GM18511 (cell line): ENCODE data around the gene FOXF1.

Experiments used
- ATAC-seq: cut with Tn5 transposase; IDR thresholded peaks from one replicate; pipeline ENCODE4 v1.9.1; 2021; ENCODE audit warnings: mild to moderate bottlenecking, moderate library complexity; ENCODE audit not compliant: unreplicated experiment

Gene FOXF1

DNA sequence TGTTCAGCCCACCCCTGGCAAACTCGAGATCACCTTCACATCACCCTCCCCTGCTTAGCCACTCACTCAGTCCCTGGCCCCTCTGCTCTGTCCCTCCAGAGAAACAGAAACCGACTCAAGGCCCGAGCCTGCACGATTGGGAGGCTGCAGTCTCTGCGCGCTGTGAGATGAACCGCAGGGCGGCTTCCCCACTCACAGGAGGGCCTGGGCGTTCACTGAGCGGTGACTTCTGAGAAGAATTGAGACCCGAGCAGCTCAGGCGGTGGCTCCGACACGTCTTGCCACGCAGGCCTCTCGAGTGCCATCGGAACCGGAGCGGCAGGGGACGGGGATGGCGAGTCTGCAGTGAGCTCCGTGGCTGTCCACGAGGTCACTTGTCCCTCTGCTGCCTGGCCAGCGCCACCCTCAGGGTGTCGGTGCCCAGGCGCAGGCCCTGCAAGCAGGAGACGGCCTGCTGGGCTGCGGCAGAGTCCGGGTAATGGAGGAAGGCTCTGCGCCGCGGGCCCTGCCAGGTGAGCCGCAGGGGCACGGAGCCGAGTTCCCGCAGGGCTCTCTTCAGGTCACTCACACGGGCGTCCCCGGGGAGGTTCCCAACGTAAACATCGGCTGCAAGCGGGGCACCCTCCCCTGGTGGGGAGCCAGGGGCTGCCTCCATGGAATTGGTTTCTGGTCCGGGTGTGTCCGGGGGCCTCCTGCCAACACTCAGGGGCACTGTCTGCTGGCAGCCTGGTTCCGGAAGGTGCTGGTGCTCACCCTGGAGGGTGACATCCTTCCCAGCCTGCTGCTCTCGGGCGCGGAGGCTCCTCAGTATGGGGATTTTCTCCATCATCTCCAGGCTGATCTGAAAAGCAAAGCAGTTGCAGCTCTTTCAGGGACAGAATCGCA lies 21.6 kb downstream of the FOXF1 start:
- no peak for ATAC-seq

DNA sequence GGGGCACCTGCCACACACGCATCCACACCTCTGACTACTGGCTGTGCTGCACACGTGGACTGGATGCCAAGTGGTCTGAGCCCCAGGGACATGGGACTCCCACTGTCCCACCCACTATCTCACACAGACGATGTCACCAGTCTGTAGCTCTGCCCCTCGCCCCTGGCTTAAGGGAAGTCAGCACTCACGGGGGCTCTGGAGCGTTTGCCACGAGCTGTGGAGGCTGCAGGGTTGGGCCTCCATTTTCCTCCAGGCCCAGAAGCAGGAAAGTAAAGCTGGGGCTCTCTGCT lies 22.1 kb downstream of the FOXF1 start:
- no peak for ATAC-seq

DNA sequence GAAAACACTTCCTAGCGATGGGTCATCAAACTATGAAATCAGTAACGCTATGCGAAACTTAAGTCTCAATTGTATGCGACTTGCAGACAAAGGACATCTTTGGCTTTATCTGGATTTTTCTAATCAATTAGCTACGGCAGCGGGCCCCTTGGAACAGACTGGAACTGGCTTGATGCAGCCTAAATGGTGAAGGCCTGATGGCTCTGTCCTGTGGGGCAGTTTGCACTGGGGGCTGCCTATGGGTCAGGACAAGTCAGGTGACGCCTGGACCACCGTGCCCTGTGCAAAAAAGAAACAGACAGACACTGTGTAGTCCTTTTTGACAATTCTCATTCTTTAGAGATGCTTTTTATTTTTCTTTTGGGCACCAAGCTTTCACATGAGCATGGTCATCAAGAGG lies 22.7 kb downstream of the FOXF1 start:
- no peak for ATAC-seq

DNA sequence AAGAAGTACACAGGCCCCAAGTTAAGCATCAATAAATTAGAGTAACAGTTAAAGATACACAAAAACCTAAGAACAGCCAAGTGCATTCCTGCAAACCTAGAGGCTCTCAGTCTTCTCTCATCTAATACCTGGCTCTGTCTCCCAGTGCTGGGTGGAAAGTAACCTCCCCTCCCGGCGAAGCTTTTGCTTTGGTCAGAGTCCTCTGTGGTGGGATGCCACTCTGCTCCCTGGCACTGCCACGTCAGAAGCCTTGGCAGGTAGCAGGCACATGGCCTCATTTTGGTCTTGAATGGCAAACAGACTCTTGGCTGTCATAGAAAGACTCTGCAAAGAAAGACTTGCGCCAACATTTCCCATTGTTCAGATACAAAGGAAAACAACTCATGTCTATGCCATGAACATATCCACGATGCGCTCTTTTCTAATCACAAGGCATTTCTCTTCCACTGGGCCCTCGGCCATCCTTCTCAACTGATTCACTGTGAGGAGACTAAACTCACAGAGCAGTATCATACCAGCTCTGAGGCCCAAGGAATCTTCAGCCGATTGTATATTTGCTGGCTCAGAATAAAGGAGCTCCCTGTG lies 23.5 kb downstream of the FOXF1 start:
- no peak for ATAC-seq

DNA sequence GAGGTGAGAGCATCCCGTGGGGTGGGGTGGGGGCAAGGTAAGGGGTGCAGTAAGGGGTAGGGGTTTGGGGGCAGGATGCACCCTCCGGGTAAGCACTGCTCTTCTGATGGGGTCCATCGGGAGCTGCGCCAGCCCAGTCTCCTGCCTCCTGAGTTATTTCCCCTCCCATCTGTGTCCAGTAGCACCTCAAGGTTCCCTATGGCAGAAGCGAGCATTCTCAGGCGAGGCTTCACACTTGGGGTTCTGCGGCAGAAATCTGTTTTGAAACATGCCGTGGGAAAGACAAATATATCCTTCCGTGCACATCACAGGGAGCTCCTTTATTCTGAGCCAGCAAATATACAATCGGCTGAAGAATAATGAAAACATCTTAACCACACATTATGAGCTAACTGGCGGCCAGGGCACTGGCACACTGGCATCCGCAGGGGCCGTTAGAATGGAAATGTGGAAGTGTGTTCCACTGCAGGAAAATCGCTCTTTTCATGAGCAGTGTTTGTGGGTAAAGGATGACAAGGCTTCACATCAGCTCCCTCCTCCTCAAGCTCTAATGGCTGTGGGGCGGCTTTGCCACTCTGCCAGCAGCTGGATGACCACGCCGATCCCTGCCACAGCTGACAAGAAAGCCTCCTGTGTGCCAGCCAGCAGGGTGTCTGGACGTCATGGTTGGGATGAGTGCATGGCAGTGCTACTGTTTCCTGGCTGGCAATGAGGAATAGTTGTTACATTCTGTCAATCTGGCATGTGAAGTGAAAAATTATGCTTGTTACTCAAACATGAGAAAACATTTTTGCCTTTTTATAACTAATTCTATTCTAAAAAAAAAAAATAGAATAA lies 24.7 kb downstream of the FOXF1 start:
- ATAC-seq: no peak

DNA sequence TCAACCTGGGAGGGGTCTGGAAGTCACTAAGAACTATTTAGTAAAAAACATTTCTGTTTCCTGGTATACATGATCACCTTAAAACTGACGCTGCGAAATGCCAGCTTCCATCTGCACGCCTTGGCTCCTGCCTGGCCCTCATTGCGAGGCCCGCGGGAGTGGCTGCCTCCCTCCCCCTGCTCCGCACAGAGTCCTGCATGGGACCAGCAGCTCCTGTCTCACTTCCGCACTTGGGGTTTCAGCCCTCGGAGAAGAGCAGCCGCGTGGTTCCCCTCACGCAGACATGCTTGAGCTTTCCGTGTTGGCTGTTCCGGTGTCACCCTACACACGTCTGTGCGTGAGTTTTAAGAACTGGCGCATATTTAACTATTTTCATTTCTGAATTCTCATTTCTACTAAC lies 26.3 kb downstream of the FOXF1 start:
- no peak for ATAC-seq

DNA sequence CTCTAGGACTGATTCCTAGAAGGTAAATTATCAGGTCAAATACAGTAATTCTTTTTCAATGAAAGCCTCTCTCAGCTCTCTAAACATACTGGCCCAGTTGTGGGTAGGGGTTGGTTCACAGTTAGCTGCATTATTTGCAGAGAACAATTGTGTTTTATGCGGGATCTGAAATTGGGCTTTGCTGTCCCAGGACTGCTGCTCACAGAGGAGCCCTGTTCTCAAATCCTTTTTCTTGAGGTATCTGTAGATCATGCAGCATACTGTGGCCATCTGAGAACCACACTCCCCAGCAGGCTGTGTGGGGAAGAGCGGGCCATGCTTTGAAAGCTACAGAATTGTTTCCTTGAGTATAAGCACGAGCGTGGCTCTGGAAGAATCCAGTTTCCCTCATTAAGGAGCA lies 27.2 kb downstream of the FOXF1 start:
- ATAC-seq: no peak

DNA sequence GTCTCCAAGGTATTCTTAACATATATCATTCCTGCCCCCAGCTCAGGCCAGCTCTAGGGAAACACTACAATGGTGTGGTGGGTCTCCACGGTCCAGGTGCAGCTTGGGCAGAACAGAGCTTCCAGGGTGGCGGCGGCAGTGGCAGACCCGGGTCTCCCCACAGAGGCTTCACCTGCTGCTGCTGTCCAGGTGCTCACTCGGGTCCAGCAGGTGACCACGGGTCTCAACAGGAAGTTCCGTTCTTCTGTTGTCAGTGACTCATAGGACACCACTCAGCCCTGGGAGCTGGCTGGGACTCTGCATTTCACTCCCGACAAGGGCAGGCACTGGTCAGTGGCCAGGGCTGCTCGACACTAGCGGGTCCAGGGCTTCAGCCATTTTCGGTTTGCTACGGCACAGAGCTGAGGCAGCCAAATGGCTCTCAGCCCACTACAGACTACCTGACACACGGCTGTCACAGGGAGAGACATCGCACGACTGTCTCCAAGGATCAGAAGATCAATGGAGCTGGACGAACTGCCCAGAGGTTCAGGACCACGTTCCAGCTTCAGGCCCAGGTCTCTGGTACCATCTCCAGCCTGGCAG lies 28.0 kb downstream of the FOXF1 start:
- no peak for ATAC-seq

DNA sequence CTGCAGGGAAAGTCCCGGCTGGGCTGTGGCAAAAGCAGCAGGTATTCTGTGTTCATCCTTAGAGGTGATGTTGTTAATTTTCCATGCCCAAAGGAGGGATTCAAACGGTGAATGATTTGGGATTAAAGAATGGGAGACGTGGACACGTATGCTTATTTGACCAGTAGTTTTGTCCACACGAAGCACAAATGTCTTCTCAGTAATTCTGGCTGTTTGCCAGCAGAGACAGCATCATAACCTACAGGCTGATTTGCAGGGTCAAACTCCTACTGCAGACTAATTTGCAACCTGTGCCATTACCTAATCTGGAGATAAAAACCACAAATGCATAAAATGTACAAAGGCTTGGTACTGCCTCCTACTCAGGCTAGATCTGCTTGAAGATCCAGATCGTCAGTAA lies 30.6 kb downstream of the FOXF1 start:
- no peak for ATAC-seq

DNA sequence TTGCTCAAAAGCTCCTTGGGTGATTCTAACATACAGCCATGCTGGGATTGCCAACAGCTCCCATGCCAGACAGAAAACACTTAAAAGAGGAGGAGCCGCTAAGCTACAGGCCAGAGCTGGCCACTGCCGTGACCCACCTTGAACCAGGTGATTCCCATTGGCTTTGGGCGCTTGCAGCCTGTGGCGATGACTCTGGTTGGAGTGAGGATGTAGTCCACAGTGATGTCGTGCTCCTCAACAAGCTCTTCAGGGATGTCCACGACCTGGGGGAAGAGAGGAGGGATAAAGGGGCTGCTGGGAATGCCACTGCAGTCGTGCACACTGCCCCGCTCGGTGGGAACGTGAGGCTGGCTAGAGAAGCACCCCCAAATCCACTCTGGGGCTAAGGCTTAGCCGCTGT lies 31.2 kb downstream of the FOXF1 start:
- no peak for ATAC-seq

DNA sequence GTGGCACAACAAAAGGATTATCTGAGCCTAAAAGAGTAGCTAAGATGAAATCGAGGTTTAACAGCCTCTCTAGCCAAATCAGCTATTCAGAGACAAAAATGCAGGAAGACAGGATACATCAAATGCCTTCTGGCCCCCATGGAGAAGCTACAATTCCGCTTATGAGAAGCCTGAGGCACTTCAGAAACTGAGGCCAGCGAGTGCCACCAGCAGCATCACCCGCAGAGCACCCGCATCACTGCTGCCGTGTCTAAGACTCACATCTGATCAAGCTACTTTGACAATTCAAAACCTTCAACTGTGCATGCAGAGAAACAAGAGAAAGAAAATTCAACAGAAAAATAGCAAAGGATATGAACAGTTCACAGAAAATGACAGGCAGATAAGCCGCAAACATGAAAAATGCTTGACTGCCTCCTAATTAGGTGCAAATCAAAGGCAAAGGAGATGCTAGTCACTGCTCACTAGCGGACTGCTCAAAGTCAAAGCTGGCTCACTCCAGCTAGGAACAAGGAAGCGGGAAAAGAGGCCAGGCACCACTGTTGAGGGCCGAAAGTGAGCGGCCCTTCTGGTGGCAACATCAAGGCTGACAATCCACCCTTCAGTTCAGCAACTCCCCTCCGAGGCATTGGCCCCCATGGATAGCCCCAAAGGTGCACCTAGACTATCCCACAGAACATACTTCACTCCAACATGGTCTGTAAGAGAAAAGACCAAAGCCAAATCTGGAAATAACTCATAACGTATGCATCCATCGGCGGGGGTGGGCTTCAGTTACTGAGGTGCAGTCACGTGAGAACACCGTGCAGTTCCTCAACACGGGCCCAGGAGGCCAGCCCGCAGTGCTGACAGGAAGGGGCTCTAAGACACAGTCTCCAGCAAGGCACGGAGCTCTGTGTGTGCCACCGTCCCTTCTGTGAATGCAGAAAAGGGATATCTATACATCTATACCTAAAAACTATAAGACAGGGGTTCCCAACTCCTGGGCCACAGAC lies 32.7 kb downstream of the FOXF1 start:
- no peak for ATAC-seq

DNA sequence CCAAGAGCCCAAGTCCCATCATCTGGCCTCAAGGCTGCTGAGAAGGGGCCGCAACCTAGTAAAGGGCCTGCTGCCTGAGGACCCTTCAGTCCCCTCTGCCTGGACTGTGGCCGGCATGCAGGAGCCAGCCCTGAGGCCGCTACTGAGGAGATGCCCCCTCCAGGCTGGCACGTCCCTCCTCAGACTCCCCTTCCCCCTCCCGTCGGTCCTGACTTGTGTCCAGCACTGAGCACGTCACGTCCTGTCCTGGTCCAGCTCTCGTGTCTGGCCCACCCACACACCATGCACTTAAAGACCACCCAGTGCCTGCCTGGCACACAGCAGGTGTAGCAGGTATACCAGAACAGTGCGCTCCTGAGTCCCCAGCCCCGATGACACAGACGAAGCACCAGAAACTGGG lies 35.2 kb downstream of the FOXF1 start:
- no peak for ATAC-seq

DNA sequence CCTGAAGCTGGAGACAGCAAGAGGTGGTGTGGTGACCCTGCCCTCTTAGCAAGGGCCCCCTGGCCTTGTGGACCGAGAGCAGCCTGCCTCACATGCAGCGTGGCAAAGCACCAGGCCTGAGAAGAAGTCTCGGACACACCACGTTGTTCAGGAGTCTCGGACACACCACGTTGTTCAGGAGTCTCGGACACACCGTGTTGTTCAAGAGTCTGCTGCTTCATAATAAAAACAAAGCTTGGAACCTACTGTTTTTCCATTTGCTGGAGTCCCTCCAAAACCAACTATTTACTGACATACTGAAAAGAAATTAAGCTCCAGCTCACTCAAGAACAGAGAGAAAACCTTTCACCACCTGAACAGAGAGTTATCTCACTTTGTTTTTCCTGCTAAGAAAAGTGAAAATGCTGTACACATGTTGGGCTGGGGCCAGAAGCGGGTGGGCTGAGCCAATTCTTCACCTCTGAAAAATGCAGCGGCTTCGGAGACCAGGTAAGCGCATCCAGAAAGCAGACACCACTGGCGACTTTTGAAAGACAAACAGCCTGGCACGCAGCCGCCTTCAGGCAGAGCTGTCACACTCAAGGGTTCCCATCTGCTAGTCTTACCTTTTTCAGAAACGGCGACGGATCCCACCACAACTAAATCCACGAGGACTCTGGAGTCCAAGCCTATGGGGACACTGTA lies 35.8 kb downstream of the FOXF1 start:
- no peak for ATAC-seq

DNA sequence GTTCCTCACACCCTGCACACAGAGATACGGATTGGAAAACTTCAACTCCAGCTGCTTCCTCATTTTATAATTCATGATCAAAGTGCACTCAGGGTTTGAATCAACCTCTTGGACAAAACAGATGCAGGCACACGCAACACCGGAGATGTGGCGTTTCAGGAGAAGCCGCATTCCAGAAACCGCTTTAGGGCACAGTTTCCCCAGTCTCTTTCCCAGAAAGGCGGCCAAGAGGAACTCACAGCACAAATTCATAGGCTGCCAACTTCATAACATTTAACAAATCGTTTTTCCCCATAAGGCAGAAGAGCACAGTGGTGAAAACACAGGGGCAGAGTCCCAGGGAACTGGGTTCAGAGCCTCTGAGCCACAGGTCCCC lies 36.3 kb downstream of the FOXF1 start:
- no peak for ATAC-seq

DNA sequence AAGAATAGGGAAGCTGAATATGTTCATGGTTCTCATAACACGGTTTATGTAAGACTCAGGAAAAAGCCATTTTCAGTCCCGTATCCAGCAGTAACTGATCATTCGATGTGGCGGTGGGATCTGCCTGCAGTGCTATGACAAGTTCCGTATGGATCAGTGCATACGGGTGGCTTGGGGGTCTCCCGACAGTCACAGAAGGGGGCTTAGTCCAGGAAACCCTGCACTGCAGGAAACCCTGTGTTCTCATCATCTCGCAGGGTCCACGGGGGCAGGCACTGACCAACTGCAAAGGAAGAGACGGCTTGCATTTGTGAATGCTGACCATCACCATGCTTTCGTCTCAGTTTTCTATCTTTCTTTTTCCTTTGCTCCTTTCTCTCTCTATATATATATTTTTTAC lies 37.0 kb downstream of the FOXF1 start:
- no peak for ATAC-seq

DNA sequence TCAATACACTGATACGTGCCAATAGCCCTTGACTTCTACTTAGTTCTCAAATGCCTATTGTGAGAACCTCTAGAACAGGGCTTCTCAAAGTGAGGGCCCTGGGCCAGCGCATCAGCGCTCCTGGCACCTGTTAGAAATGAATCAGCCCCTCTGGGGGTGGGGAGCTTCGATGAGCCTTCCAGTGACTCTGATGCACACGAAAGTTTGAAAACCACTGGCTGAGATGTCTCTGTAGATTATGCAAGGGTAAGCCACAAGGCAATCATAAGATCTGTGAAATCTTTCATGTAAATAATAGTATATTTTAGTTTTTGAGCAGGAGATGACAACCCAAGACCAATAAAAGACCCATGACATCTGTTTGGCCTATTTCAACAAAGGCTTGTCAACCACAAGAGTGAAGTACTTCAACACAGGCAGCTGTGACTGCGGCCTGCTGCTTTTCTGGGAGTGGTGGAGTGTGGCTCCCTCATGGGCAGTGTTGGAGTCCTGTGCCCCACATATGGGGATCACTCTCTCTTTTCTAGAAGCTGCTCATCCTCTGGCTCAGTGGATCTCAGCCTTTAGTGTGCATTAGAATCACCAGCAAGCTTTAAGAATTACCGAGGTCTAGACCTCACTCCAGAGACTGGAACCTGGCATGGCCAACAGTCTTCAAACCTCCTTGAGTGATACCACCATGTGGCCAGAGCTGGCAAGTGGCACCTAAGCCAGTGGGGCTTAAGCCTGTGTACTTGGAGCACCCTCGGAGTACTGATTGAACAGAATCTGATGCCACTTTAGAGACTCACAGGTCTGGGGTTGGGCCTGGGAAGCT lies 39.0 kb downstream of the FOXF1 start:
- ATAC-seq: no peak

DNA sequence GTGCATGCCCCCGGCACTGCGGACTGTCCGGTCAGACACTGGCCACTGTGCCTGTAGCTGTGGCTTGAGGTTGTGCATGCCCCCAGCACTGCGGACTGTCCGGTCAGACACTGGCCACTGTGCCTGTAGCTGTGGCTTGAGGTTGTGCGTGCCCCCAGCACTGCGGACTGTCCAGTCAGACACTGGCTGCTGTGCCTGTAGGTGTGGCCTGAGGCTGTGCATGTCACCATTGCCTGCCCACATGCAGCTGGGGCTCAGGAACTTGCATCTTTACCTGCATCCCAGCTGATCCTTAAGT lies 39.5 kb downstream of the FOXF1 start:
- no peak for ATAC-seq

DNA sequence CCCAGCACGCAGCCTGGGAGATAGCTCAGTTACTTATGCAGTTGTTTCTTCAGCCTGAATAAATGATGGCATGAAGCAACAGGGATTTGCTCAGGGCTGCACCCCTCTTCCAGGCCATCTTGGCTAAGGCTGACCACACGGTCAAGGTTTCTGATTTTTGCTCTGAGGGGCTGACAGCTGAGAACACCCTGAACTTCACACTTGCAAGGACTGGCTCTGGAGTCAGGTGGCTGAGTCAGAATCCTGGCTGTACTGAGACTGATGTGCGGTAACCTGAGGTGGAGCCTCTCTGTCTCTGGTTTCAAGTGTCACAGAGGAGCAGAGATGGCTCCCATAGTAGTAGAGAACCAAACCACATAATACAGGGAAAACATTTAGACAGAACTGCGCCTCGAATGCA lies 40.0 kb downstream of the FOXF1 start:
- ATAC-seq: no peak

DNA sequence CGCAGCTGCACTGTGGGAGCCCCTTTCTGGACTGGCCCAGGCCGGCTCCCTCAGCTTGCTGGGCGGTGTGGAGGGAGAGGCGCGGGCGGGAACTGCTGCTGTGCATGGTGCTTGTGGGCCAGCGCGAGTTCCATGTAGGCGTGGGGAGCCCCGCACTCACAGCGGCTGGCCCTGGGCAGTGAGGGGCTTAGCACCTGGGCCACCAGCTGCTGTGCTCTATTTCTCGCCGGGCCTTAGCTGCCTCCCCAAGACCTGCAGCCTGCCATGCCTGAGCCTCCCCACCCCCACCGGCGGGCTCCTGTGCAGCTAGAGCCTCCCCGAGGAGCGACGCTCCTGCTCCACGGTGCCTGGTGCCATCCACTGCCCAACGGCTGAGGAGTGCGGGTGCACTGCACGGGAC lies 43.0 kb downstream of the FOXF1 start:
- ATAC-seq: no peak

DNA sequence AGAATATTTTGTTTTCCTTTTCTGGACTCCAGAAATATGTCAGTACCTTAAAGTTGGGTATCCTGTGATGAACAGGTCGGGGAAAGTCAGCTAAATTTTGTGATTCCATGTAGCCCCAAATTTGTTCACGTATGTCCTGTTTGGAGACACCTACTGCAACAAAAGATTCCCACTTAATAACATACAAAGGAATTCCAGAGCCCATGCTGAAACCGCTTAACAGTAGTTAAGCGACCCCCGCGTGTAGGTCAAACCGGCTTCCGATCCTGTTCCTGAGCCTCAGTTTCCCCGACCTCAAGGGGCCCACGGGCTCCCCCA lies 44.2 kb downstream of the FOXF1 start:
- ATAC-seq: no peak
